GM12874 (cell line): ENCODE results near the gene HIPK4.

Experiments used
- TF ChIP-seq, protein P1 (sequence below): IDR thresholded peaks from 2 replicates; pipeline ENCODE4 v1.5.1; 2011; ENCODE audit warnings: low read depth, mild to moderate bottlenecking, control low read depth, low read length, moderate library complexity; ENCODE audit not compliant: insufficient read depth

HIPK4 gene

GRCh38 chr19:40360708-40361241, 29.2 kb downstream of the HIPK4 start:
- TF ChIP-seq, protein P1, sequence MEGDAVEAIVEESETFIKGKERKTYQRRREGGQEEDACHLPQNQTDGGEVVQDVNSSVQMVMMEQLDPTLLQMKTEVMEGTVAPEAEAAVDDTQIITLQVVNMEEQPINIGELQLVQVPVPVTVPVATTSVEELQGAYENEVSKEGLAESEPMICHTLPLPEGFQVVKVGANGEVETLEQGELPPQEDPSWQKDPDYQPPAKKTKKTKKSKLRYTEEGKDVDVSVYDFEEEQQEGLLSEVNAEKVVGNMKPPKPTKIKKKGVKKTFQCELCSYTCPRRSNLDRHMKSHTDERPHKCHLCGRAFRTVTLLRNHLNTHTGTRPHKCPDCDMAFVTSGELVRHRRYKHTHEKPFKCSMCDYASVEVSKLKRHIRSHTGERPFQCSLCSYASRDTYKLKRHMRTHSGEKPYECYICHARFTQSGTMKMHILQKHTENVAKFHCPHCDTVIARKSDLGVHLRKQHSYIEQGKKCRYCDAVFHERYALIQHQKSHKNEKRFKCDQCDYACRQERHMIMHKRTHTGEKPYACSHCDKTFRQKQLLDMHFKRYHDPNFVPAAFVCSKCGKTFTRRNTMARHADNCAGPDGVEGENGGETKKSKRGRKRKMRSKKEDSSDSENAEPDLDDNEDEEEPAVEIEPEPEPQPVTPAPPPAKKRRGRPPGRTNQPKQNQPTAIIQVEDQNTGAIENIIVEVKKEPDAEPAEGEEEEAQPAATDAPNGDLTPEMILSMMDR, result no peak

DNA sequence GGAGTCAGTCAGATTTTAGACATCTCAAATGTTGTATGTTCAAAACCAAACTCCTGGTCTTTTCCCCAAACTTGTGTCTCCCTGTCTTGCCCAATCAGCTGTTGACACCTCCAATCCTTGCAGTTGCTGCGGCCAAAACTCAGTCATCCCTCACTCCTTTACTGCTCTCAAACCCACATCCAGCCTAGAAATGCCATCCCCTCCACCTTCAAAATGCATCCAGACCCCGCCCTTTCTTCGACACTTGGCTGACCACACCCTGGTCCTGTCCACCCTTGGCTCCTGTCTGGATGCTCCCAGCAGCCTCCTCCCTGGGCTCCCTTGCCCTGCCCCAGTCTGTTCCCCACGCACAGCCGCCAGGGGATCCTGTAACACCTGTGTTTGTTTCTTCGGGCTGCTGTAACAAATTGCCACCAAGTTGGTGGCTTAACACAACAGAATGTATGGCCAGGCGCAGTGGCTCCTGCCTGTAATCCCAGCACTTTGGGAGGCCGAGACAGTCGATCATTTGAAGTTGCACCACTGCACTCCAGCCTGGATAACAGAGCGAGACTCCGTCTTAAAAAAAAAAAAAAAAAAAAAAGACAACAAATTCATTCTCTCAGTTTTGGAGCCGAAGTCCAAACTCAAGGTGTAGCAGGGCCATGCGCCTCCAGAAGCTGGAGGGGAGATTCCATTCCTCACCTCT, 29.8 kb downstream of the HIPK4 start:
- TF ChIP-seq, protein P1, result no peak

- TF ChIP-seq, protein P1, result no peak
Observed at GRCh38 chr19:40358773-40359172, 31.2 kb downstream of the HIPK4 start.

- TF ChIP-seq, protein P1, result no peak
Observed at GRCh38 chr19:40357640-40358039, 32.3 kb downstream of the HIPK4 start.

DNA sequence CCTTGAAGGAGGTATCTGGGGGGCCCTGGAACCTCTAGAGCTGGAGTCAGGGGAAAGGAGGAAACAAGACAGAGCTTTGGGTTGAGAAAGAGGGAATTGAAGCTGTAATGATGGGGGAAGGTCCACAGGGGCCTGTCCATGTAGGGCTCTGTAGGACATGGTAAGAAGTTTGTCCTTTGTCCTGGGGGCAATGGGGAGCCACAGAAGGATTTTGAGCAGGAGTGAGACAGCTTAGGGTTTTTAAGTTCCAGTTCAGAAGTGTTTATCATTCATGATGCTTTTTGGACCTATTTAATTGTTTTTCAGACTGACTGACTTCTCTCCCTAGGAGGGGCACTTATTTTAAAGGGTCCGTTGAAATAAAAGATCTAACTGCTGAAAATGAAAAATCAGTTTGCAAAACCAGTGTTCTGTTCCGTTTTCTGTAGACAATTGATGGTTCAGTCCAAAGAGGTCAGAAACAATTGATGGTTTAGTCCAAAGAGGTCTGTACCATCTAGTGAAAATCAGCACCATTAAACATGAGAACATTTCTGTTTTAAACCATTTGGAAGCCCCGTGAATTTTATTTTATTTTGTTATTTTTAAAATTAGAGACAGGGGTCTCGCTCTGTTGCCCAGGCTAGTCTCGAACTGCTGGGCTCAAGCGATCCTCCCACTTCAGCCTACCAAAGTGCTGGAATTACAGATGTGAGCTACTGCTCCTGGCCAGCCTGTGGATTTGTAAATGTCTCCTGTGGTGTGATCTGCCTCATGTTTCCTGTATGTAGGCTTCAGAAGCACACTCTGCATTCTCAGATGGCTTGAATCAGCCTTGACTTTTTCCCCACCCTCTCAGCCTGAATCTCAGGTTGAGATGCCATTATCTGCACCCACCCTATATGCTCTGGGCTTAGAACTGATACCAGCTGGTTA, 33.0 kb downstream of the HIPK4 start:
- TF ChIP-seq, protein P1, result no peak

GRCh38 chr19:40355975-40356680, 33.9 kb downstream of the HIPK4 start:
- TF ChIP-seq, protein P1, result no peak

DNA sequence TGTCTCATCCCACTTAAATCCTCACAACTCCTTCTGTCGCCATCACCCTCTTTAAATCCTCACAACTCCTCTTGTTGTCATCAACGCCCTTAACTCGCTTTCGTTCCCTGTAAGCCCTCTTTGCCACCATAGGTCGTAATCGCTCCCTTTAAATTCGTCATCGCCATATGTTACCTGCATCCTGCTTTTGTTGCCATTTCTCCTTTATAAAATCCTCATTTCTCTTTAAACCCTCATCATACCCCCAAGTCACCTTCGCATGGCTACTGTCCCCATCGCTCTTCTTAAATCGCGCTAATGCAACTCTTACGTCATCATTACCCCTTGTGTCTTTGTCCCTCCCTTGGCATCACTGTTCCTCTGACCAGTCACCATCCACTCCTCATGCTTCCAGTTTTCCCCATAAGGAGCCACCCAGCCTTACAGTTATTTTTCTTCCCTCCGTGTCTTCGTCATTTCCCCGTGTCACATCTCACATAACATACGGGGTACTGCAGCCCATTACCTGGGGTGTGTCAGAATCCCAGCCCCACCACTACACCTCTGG, 40.9 kb downstream of the HIPK4 start:
- TF ChIP-seq, protein P1, result no peak
